ENCODE data around the gene MAD1L1.

- TF ChIP-seq CTCF (IDR thresholded peaks at IDR 0.05 in 2 of 3, conservative IDR thresholded peaks at IDR 0.05 in 1 of 3; ENCODE audit: borderline replicate concordance in 1 of 3, insufficient read depth in 1 of 3, low read depth in 2 of 3, low read length in 2 of 3): no peak
- TF ChIP-seq ATF3 (IDR thresholded peaks at IDR 0.05): no peak
- no peak for TF ChIP-seq POLR2A (IDR thresholded peaks at IDR 0.05; ENCODE audit: borderline replicate concordance, extremely low read depth, insufficient read depth, insufficient read length)
- TF ChIP-seq EZH2 (IDR thresholded peaks at IDR 0.05): no peak
- TF ChIP-seq EGR1 (IDR thresholded peaks at IDR 0.05; ENCODE audit: low read depth): no peak
Measured at GRCh38 chr7:2175514-2175913, 57.2 kb downstream of the MAD1L1 start.
